Thoracic aorta (tissue), 2 donors: ENCODE results near the gene BCL2L2. TPM values are rescaled to one million over a fixed set of nuclear protein-coding genes. Genes with fewer than 3 reads are reported as not detected.

Source experiments
- ATAC-seq: fragments of 150-250 bp; one replicate; pipeline ENCODE4 v1.8.0; 2017; ENCODE audit warnings: low read depth; ENCODE audit not compliant: insufficient number of reproducible peaks, low FRiP score
- DNase-seq: peaks from one replicate; pipeline ENCODE4 v3.0.0-alpha.2; 2020; ENCODE audit warnings: low spot score
- H3K27ac ChIP-seq, 2 donors: fragments of 200-600 bp; sonication (generic); 1 replicate in 1 of 2; 2 replicates in 1 of 2; pipeline ENCODE4 v1.5.1; 2016; ENCODE audit warnings: mild to moderate bottlenecking in 2 of 2, moderate library complexity in 2 of 2
- H3K27me3 ChIP-seq: fragments of 200-600 bp; sonication (generic); replicated peaks from 2 replicates; pipeline ENCODE4 v1.6.0; 2016; ENCODE audit warnings: mild to moderate bottlenecking; ENCODE audit not compliant: insufficient read depth
- H3K36me3 ChIP-seq: fragments of 200-600 bp; sonication (generic); one replicate; pipeline ENCODE4 v1.5.1; 2016
- H3K4me1 ChIP-seq, 2 donors: fragments of 200-600 bp; sonication (generic); 1 replicate in 1 of 2; 2 replicates in 1 of 2; pipeline versions ENCODE4 v1.5.1 to v1.6.0; 2016; ENCODE audit warnings: low read depth in 2 of 2, mild to moderate bottlenecking in 1 of 2; ENCODE audit not compliant: control insufficient read depth in 1 of 2
- H3K4me3 ChIP-seq: fragments of 200-600 bp; sonication (generic); 2 replicates; pipeline ENCODE4 v1.5.1; 2016; ENCODE audit warnings: mild to moderate bottlenecking
- H3K9me3 ChIP-seq: fragments of 200-600 bp; sonication (generic); 2 replicates; pipeline ENCODE4 v1.5.1; 2016
- total RNA-seq, 2 donors: library from RNA; depleted of rRNA; stranded (reverse); fragments of >200 nt; gene quantifications; one replicate each; pipeline versions ENCODE4 v1.1.0 to v1.2.3, GENCODE V29; 2016
- TF ChIP-seq, protein P1 (sequence below): fragments of 200-600 bp; sonication (generic); IDR thresholded peaks from one replicate; pipeline ENCODE4 v1.5.1; 2019; ENCODE audit warnings: antibody characterized with exemption

The BCL2L2 gene
- total RNA-seq, 2 donors from 2014 or later, result 50.6 to 74.4 TPM

GRCh38 chr14:23347406-23348296 lies 41.0 kb downstream of the BCL2L2 start:
- Histone ChIP-seq H3K4me3 (no peak overlapping the region), H3K4me1 (peaks cover 3 to 9% of the 10 kb centered on the region in 2 donors), H3K9me3 (no peaks in the 10 kb centered on the region), H3K36me3 (no peaks in the 10 kb centered on the region), H3K27me3 (no peaks in the 10 kb centered on the region), H3K27ac (no peak overlapping the region)
- DNase-seq (no peak), ATAC-seq (no peak)
- TF ChIP-seq, protein P1, sequence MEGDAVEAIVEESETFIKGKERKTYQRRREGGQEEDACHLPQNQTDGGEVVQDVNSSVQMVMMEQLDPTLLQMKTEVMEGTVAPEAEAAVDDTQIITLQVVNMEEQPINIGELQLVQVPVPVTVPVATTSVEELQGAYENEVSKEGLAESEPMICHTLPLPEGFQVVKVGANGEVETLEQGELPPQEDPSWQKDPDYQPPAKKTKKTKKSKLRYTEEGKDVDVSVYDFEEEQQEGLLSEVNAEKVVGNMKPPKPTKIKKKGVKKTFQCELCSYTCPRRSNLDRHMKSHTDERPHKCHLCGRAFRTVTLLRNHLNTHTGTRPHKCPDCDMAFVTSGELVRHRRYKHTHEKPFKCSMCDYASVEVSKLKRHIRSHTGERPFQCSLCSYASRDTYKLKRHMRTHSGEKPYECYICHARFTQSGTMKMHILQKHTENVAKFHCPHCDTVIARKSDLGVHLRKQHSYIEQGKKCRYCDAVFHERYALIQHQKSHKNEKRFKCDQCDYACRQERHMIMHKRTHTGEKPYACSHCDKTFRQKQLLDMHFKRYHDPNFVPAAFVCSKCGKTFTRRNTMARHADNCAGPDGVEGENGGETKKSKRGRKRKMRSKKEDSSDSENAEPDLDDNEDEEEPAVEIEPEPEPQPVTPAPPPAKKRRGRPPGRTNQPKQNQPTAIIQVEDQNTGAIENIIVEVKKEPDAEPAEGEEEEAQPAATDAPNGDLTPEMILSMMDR, result no peak

GRCh38 chr14:23348297-23348655 lies 41.6 kb downstream of the BCL2L2 start:
- H3K36me3 ChIP-seq, result no peaks in the 10 kb centered on the region
- no peaks in the 10 kb centered on the region for H3K27me3 ChIP-seq
- ATAC-seq (no peak), DNase-seq (no peak)
- H3K27ac ChIP-seq, result no peak overlapping the region
- H3K4me1 ChIP-seq, result peaks cover 3 to 9% of the 10 kb centered on the region in 2 donors
- H3K9me3 ChIP-seq, result no peaks in the 10 kb centered on the region
- no peak overlapping the region for H3K4me3 ChIP-seq
- TF ChIP-seq, protein P1, result no peak

GRCh38 chr14:23349156-23349845 lies 42.7 kb downstream of the BCL2L2 start:
- DNase-seq (no peak), ATAC-seq (no peak)
- H3K27me3 ChIP-seq, result no peaks in the 10 kb centered on the region
- no peak overlapping the region for H3K4me3 ChIP-seq
- H3K9me3 ChIP-seq, result no peaks in the 10 kb centered on the region
- no peaks in the 10 kb centered on the region for H3K36me3 ChIP-seq
- H3K27ac ChIP-seq, result no peak overlapping the region
- TF ChIP-seq, protein P1, result no peak
- peaks cover 3 to 9% of the 10 kb centered on the region in 2 donors for H3K4me1 ChIP-seq

DNA sequence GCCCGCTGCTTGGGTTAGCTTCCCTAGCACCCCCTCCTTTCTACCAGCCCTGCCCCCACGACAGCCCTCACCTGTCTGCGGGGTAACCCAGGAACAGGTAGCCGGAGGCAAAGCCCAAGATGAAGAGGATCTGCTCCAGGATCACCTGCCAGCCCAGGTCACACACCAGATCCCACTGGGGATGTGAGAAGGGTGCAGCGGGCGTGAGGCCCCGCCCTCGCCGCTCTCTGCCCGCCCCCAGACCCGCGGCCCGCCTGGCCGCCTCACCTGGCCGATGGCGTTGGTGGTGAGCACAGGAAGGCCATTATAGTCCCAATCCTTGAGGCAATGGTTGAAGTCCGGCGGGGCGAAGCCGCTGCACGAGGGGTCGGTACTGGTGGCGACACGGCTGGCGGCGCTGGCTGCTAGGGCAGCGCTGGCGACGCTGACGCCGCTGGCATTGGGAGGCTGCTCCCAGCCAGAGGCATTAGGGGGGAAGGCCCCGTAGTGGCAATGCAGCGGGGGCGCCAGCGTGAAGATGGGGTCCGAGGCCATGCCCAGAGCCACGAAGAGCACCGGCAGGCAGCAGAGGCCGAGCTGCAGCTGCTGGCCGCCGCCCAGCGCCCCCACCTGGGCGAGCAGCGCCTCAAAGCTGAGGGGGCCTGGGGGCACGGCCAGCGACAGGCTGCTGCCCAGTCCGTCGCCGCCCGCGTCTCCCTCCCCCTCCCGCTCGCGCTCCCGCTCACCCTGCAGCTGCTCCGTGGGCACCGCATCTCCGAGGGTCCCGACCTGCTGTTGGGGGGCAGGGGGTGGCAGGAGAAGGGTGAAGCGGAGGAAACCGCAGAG lies 45.3 kb downstream of the BCL2L2 start:
- Histone ChIP-seq H3K9me3 (no peaks in the 10 kb centered on the region), H3K4me1 (peaks cover 3 to 9% of the 10 kb centered on the region in 2 donors), H3K36me3 (no peaks in the 10 kb centered on the region), H3K4me3 (peak overlapping the region; percentile 92), H3K27me3 (no peaks in the 10 kb centered on the region), H3K27ac (no peak overlapping the region)
- TF ChIP-seq, protein P1, result no peak
- no peak for ATAC-seq
- no peak for DNase-seq
